HG03025 (cell line): ENCODE data around the gene SLC19A1.

Experiments
- ATAC-seq: cut with Tn5 transposase; IDR thresholded peaks from one replicate; pipeline ENCODE4 v1.9.1; 2021; ENCODE audit warnings: mild to moderate bottlenecking, moderate library complexity; ENCODE audit not compliant: unreplicated experiment, low FRiP score

The SLC19A1 gene

GRCh38 chr21:45472445-45473365 is 69.5 kb downstream of the SLC19A1 start:
- ATAC-seq: no peak

- ATAC-seq: no peak
These were observed 70.6 kb downstream of the SLC19A1 start for GRCh38 chr21:45471525-45472221.

- ATAC-seq: no peak
These were observed 71.3 kb downstream of the SLC19A1 start for GRCh38 chr21:45470773-45471524.

GRCh38 chr21:45470087-45470515 is 72.1 kb downstream of the SLC19A1 start:
- no peak for ATAC-seq

- no peak for ATAC-seq
These were observed 72.8 kb downstream of the SLC19A1 start for GRCh38 chr21:45469273-45470086.

- ATAC-seq: no peak
These were observed 73.3 kb downstream of the SLC19A1 start for GRCh38 chr21:45468971-45469272.

GRCh38 chr21:45468051-45468970 is 73.9 kb downstream of the SLC19A1 start:
- ATAC-seq: no peak

GRCh38 chr21:45467221-45467779 is 74.9 kb downstream of the SLC19A1 start:
- no peak for ATAC-seq

GRCh38 chr21:45466330-45467220 is 75.7 kb downstream of the SLC19A1 start:
- ATAC-seq: no peak

GRCh38 chr21:45465611-45466329 is 76.5 kb downstream of the SLC19A1 start:
- ATAC-seq: no peak

GRCh38 chr21:45465105-45465504 is 77.1 kb downstream of the SLC19A1 start:
- no peak for ATAC-seq

GRCh38 chr21:45464309-45464708 is 77.9 kb downstream of the SLC19A1 start:
- no peak for ATAC-seq

GRCh38 chr21:45463871-45464270 is 78.4 kb downstream of the SLC19A1 start:
- no peak for ATAC-seq

GRCh38 chr21:45461806-45462341 is 80.4 kb downstream of the SLC19A1 start:
- ATAC-seq: no peak

GRCh38 chr21:45461369-45461750 is 80.9 kb downstream of the SLC19A1 start:
- no peak for ATAC-seq

GRCh38 chr21:45460611-45461368 is 81.5 kb downstream of the SLC19A1 start:
- no peak for ATAC-seq
